CD4-positive, alpha-beta T cell treated with Interleukin-1 beta for 1 hour (primary cell): Measurements from ENCODE around the gene OR2K2.
"Not testable (repeated sequence)": the region's sequence is repeated elsewhere in the genome, so short reads cannot be mapped to it uniquely, and the experiment has no call there.

Experiments
- DNase-seq, 2 donors: peaks; one replicate each; pipeline ENCODE4 v3.0.0-alpha.2; 2020 to 2022

The OR2K2 gene

GRCh38 chr9:111297066-111297824, 32.8 kb downstream of the OR2K2 start:
- DNase-seq: no peak

DNA sequence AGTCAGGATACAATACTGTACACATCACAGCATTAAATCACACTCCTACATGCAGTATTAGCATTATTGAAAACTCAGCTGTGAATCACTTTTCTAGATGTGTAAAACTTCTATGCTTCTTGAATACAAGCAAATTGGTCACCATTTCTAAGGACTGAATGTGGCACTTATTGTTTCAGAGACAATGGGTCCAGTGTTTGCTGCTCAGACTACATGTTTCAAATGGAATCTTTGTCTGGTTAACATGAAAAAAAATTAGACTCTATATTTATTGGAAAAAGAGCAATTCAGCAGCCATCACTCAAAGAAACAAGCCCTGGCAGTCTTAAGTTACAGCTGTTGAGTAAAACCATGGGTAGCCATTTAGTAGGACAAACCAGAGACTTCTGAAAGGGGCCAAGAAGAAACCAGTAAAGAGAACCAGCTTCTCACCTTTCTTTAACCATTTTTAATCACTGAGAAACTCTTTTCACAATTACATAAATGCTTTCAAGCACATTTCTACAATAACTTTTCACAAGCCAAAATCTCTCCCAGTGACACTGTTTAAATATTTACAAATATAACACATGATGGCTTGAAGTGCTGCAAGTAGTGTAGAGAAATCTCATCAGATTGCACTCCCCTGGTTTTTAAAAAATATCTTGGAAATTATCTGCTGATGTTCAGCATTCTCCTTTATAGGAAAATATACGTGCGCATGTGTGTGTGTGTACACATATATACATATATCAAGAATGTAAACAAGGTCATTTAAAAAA, 35.2 kb downstream of the OR2K2 start:
- DNase-seq: no peak

- no peak for DNase-seq
Measured at GRCh38 chr9:111287127-111287526, 42.9 kb downstream of the OR2K2 start.

DNA sequence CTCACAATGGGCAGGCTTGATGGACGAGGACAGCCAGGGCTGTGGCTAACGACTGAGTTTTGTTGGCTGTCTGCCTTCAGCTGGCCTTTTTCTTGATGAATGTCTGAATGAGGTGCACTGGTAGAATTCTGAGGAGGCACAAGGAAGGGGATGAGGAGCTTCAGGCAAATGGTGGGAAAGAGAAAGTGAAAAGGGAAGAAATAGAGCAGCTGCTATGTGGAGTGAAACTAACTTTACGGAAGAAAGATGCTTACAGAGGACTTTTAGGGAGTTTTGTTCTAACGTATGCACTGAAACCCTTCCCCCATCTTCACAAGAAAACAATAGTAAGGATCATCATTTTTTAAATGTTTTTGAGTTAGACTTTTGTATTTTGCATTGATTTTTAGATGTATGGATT, 45.3 kb downstream of the OR2K2 start:
- no peak for DNase-seq

DNA sequence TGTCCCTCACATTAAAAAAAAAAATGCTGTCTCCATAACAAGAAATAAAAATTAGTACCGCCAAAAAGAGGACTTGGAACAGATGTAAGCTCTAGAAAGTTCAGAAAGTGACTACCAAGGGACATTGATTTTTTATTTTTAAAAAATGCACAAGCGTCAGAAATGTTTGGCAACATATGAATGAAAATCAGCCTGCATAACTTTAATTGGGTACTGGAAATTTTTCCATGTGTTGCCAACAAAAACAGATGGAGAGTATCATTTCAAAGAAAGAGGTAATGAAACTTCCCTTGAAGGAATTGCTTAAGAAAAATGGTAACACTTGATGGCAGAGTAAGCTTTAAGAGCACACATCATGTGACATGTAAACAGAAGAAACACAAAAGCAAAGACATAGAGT, 47.2 kb downstream of the OR2K2 start:
- no peak for DNase-seq

GRCh38 chr9:111280795-111281194, 49.2 kb downstream of the OR2K2 start:
- not testable (repeated sequence) for DNase-seq
